Inflammatory macrophage treated with lipopolysaccharide for 4 hours (primary cell): ENCODE results near the gene TRIM37.
A peak's percentile ranks its signal among the peaks of the same experiment; 100 is the strongest.

Experiments
- DNase-seq: peaks from one replicate; pipeline ENCODE4 v3.0.0-alpha.2; 2020

Gene TRIM37

DNA sequence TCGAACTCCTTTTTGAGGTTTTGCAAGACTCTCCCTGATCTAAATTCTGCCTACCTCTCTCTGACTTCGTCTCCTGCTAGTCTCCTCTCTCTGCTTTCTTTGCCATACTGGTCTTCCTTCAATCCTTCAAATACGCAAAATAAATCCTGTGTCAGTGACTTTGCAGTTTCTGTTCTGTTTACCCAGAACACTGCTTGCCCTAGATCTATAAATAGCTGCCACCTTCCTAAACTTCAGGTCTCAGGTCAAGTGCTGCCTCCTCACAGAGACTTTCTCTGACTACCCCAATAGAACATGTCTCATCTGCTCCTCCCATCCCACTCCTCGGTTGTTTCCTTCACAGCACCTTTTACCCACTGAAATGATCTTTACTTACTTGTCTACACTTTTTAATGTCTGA, 78.9 kb downstream of the TRIM37 start:
- DNase-seq: peak; percentile 22

- peak; percentile 61 for DNase-seq
Observed at GRCh38 chr17:59026176-59026939, 80.3 kb downstream of the TRIM37 start.

GRCh38 chr17:59024916-59025315, 81.8 kb downstream of the TRIM37 start:
- DNase-seq: no peak

GRCh38 chr17:59018019-59018418, 88.7 kb downstream of the TRIM37 start:
- no peak for DNase-seq

GRCh38 chr17:59011975-59012374, 94.7 kb downstream of the TRIM37 start:
- DNase-seq: no peak

DNA sequence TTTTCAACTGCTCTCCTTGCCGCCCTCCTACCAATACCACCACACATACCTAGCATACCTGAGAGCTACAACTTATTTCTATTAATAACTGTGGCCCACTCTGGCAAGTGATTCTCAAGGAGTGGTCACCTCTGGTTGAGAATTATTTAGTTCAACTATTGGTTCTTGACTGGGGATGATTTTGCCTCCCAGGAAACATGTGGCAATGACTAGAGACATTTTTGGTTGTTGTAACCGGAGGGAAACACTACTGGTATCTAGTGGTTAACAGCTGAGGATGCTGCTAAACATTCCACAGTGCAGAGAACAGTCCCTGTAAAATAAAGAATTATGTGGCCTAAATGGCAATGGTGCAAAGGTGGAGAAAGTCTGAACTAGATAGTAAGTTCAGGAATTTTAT, 96.7 kb downstream of the TRIM37 start:
- no peak for DNase-seq

DNA sequence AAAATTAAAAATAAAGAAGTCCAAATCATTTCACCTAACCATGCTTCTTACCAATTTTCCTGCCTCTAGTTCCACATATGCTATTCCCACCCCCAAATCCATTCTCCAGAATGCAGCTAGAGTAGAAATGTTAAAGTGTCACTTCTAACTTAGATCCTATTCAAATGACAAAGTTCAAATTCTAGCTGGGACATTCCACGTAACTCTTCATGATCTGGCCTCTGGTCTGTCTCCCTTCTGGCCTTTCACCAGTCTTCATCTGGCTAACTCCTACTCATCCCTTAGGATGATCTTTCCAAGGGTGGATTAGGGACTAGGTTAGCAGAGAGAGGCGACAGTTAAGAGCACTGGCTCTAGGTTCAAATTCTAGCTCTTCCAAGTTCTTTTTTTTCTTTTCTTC, 97.9 kb downstream of the TRIM37 start:
- no peak for DNase-seq

DNA sequence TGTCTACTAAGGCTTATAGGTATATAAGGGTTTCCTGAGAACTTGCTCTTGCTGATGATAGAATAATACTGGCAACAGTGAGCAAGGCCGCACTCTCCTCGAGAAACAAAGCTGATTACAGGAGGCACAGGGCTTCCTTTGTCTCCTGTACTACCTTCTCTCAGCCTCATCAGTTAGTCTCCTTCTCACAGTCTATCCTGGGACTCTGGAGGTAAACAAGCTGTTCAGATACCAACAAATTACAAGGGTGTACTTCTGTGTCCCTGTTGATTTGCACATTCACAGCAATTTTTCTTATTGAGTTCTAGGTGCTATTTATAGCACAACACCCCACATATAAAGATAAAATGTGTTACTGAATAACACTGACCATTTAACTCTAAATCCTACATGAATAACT, 98.7 kb downstream of the TRIM37 start:
- DNase-seq: no peak

DNA sequence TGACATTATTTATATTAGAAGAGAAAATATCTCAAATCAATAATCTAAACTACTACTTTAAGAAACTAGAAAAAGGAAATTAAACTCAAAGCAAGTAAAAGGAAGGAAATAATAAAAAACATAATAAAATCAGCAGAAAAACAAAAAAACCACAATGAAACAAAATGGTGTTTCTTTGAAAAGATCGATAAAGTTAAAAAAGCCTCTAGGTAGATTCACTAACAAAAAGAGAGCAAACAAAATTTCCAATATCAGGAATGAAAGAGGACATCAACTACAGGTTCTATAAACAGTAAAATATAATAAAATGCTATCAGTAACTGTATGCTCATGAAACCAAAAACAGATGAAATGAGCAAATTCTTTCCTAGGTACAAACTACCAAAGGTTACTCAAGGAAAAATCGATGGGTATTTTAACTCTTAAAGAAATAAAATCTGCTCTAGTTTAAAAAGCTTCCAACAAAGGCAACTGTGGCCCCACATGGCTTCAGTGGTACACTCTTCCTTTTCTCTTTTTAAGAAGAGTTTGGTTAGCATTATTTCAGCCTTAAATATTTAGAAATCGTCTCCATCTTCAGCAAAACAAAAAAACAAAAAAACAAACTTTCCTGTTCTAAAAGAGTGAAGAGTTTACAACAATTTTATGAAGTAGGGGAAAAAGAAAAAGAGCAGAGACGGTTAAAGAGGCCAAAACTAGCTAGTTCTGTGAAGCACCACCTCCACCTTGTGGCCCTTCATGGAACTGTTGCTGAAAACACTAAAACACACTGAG, 102.2 kb downstream of the TRIM37 start:
- DNase-seq: peak; percentile 55

DNA sequence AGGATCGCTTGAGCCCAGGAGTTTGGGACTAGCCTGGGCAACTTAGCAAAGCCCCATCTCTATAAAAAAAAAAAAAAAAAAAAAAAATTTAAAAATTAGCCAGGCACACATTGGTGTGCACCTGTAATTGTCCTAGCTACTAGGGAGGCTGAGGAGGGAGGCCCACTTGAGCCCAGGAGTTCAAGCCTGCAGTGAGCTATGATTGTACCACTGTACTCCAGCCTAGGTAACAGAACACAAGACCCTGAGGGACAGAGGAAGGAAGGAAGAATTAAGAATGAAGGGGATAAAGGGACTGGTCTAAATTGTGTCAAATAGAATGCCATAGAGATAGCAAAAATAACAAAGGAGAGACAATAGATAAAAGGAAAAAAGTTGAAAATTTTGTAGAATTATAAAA, 102.8 kb downstream of the TRIM37 start:
- DNase-seq: no peak

DNA sequence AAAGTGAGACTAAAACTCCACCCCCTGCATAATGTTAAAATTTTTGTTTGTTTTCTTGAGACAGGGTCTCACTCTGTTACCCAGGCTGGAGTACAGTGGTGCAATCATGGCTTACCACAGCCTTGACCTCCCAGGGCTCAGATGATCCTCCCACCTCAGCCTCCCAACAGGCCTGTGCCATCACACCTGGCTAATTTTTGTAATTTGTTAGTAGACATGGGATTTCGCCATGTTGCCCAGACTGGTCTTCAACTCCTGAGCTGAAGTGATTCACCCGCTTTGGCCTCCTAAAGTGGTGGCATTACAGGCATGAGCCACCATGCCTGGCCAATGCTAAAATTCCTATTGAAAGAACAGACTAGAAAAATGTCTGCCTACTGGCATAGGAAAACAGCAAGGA, 103.8 kb downstream of the TRIM37 start:
- DNase-seq: no peak

DNA sequence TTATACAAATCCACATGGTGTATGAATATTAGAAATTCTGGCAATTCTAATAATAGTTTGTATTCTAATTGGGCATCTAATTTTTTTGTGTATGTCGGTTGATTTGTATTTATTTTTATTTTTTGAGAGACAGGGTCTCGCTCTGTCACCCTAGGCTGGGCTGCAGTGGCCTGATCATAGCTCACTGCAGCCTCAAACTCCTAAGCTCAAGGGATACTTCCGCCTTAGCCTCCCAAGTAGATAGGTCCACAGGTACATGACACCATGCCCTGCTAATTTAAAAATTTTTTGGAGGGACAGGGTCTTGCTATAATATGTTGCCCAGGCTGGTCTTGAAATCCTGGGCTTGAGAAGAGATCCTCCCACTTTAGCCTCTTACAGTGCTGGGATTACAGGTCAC, 104.6 kb downstream of the TRIM37 start:
- no peak for DNase-seq

- peak; percentile 97 for DNase-seq
Observed at GRCh38 chr17:59001158-59001814, 105.4 kb downstream of the TRIM37 start.

GRCh38 chr17:59000022-59000421, 106.7 kb downstream of the TRIM37 start:
- no peak for DNase-seq

- no peak for DNase-seq
Observed at GRCh38 chr17:58999500-58999899, 107.2 kb downstream of the TRIM37 start.

DNA sequence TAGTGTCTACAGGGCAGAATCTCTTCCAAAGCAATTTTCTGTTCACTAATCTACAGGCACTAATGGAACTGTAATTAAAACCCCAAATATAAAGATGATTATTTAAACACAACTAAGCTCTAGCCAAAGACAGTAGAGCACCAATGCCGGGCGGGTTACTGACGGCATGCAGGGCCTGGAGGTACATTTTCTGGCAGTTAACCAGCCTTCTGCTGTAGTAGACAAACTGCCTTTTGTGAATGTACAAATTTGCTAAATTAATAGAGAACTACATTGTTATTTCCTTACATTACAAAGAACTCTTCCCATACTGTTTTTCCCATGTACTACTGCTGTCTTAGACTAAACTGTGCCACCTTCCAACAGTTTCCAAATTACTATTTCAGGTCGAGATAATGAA, 107.8 kb downstream of the TRIM37 start:
- no peak for DNase-seq

- DNase-seq: peak; percentile 37
Observed at GRCh38 chr17:58997756-58998553, 108.7 kb downstream of the TRIM37 start.

GRCh38 chr17:58996968-58997367, 109.7 kb downstream of the TRIM37 start:
- peak; percentile 83 for DNase-seq

DNA sequence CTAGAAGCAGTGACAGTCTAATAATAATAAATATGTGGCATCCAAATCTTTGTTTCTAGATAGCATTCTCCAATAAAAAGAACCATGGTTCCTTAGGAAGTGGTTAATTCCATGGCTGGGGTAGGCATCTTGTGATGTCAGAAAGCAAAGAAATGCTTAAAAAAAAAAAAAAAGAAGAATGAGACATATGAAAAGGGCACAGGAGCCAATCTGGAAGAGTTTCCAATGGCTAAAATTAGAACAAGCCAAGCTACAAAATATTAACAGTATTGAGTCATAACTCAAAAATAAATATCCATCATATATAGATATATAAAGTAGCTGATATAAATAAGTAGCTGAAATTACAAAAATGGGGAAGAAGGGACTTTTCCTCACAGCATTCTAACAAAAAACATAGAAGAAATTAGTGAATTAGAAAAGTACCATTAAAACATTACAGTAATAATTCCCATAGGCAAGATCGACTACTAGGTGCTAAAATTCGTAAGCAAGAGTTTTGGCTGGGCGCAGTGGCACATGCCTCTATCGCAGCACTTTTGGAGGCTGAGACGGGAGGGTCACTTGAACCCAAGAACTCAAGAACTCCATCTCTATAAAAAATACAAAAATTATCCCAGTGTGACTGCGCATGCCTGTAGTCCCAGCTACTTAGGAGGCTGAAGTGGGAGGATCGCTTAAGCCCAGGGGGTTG, 111.3 kb downstream of the TRIM37 start:
- no peak for DNase-seq

- no peak for DNase-seq
Observed at GRCh38 chr17:58993311-58993710, 113.4 kb downstream of the TRIM37 start.

DNA sequence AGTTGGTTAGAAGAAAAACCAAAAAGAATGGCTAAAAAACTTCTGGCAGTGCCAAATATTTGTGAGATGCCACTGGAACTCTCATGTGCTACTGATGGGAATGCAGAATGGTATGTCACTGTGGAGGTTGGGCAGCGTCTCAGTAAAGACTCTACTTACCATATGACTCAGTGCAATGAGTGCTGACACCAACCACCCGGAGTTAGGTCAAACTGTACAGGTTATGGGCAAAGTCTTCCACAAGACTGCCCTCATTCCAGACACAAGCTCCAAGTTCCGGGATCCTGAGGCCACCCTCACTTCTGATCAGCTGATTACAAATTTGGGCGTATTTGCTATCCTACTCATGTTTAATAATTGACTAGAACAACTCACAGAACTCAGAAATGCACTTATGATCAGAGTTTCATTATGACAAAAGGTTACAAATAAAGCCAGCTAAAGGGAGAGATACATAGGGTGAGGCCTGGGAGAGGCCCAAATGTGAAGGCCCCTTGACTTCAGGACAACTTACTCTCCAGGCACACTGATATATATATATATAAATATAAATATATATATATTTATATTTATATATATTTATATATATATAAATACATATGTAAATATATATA, 114.9 kb downstream of the TRIM37 start:
- no peak for DNase-seq

- DNase-seq: no peak
Observed at GRCh38 chr17:58989629-58990028, 117.1 kb downstream of the TRIM37 start.
